Left lobe of liver (tissue), 2 donors: ENCODE results near the gene FAM193A. TPM values are rescaled to one million over a fixed set of nuclear protein-coding genes. Genes with fewer than 3 reads are reported as not detected.
A peak's percentile ranks its signal among the peaks of the same experiment; 100 is the strongest.
"Not testable (repeated sequence)": the region's sequence is repeated elsewhere in the genome, so short reads cannot be mapped to it uniquely, and the experiment has no call there.

Experiments used
- ATAC-seq: fragments of 200-7000 bp; cut with Tn5 transposase; one replicate; pipeline ENCODE4 v1.9.1; 2020; ENCODE audit warnings: mild to moderate bottlenecking, moderate library complexity
- DNase-seq: peaks from one replicate; pipeline ENCODE4 v3.0.0-alpha.2; 2020; ENCODE audit warnings: low spot score
- total RNA-seq: library from RNA; stranded (reverse); gene quantifications from one replicate; pipeline ENCODE4 v1.2.1, GENCODE V29; 2021
- donor health status: DM: no; HTN: no; CAD: no; lungs with moderate emphysema.
- donor health status: DM: no; HTN: yes; CAD: no.

The FAM193A gene
- total RNA-seq, 1 donor from 2014 or later, result 10.6 TPM

- no peak for ATAC-seq
- no peak for DNase-seq
Measured at GRCh38 chr4:2744576-2745270, 208.3 kb downstream of the FAM193A start.

DNA sequence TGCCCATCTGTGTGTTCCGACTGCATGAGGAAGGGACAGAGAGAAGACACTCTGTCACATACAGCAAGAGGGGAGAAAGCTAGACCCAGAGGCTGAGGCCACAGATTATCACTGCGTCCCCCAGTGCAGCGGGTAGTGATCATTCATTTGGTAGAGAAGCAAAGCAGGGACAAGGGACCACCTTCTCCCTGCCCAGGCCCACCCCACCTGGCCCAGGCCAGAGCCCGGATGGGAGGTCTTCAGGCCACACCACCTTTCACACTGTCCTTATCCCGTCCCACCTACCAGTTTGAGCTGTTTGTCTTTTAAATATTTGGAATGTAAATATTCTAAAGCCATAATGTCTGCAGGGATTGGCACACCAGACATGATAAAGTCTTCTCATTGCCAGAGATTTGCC is 209.1 kb downstream of the FAM193A start:
- ATAC-seq (no peak), DNase-seq (no peak)

GRCh38 chr4:2745981-2746806 is 209.7 kb downstream of the FAM193A start:
- no peak for DNase-seq
- ATAC-seq, result peak; percentile 50

DNA sequence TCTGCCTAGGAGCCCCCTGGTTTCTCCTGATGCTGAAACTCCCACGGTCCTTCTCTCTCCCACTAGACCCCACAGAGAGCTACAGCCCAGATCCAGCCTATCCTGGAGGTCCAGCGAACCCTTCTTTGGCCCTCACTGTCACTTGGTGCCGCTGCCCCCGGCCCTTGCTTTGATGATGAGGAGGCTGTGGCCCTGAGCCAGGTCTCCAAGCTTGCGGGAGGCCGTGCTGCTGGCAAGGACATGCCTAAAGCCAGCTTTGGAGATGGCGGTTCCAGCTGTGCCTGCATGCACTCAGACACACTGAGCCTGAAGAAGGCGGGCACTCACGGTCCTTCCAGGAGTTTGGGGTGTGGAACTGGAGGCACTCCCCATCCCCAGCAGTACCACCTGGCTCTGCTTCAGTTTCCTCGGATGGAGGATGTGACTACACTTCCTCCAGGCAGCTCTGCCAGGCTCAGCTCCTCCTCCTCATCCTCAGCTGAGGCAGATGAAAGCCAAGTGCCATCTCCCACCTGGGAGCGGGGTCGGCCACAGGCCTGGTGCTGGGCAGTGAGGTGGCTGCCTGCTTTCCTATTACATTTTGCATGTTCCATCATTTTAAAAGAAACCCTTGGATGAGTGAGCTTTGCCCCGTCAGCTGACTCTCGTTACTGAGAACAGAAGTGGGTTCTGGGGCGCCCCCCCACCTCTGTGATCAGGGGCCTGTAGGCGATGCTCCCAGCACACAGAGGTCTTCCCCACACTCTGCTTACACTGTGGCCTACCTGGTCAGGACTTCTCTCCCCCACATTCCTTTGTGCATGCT is 210.6 kb downstream of the FAM193A start:
- no peak for DNase-seq

DNA sequence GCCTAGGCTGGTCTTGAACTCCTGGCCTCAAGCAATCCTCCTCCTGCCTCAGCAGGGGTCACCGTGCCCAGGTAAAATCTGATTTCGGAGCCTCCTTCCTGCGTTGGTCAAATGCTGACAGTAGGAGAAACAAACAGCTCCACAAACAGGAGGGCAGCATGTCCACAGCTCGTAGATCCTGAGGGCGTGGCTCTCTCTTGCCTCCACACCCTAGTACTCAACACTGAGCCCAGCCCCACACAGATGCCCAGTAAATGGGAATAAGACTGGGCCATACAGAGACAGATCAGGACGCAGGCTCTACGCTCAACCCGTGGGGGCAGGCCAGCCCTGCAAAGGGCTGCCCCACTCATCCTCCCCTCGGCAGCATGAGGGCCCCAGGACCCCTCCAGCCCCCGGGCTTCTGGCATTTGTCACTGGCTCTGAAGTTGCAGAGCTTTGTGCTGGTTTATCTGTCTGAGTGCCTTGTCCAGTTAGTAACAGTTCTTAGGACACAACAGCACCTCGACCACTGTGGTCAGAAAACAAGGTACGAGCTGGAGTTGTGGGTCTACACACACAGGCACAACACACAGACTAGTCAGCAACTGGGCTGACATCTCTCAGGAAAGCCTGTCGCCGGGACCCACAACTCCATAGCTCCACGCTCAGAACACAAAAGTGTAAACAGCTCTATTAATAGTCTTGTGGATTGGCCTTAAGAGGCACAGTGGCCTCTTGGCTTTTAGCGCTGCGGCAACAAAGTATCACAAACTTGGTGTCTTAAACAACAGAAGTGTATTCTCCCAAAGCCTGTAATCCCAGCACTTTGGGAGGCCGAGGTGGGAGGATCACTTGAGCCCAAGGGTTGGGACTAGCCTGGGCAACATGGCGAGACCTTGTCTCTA is 214.5 kb downstream of the FAM193A start:
- ATAC-seq, result no peak
- no peak for DNase-seq

More for the DNA sequence above, 210.6 kb downstream of the FAM193A start:
- no peak for ATAC-seq

GRCh38 chr4:2753436-2753835 is 217.0 kb downstream of the FAM193A start:
- ATAC-seq, result no peak
- DNase-seq, result no peak

DNA sequence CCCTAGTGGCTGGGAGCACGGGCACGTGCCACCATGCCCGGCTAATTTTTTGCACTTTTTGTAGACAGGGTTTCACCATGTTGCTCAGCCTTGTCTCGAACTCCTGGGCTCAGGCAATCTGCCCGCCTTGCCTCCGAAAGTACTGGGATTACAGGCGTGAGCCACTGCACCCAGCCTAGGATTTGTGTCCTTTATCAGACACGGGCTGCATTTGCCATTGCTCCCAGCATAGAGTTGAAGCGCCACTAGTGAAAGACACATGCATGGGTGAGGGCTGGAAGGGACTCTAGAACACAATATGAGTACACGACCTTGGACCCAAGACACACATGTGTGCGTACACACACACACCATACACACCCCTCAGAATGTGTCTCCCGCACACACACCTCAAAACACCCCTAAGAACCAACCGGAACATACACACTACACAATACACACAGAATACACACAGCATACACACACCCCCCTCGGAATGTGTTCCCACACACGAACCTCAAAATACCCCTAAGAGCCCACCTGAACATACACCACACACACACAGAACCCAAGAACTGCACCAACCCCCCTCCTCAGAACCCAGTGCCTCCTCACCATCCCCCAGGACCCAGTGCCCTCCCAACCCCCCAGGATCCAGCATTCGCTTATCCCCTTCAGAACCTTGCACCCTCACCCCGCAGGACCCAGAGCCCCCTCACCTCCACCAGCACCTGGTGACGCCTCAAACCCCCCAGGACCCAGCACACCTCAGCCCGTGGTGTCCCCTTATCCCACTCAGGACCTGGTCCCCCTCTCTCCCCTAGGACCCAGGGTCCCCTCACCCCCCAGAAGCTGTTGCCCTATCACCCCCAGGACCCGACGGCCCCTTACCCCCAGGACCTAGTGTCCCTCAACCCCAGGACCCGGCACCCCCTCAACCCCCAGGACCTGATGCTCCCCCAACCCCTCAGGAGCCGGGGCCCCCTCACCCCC is 218.7 kb downstream of the FAM193A start:
- no peak for ATAC-seq

DNA sequence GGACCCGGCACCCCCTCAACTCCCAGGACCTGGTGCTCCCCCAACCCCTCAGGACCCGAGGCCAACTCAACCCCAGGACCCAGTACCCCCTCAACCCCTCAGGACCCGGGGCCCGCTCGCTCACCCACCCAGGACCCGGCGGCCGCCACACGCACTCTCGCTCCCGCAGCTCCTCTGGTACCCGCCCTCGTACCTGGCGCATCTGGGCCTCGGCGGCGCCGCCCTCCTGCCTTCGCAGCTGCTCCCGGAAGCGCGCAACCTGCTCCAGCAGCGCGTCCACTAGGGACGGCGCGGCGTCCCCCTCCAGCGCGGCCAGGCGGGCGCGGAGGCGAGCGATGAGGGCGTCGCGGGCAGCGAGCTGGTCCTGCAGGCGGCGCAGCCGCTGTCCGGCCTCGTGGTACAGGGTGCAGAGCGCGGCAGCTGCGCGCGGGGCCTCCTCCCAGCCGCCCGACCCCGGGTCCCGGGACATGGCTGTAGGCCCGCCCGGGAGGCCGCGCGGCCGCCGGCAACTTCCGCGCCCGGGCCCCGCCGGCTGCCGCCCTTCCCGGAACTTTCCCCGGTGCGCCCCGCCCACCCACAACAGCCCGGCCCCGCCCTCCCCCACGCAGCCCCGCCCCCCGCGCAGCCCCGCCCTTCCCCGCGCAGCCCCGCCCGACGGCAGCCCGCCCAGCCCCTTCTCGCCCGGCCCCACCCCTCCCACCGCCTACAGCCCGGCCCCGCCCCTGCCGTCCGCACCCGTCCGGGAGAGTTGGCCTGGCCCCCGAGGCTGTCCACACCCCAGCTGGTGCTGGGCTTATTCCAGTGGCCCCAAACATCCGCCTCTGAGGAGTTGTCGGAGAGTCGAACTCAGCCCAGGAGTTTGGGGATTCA is 219.6 kb downstream of the FAM193A start, which contains the start of gene TNIP2:
TNIP2 (minus strand) TSS at position 516 of the 870 bp plus-strand sequence; CDS start at position 469, 47 bp downstream.
- ATAC-seq (peak; percentile 85), DNase-seq (peak; percentile 86)

More for the DNA sequence above, 218.7 kb downstream of the FAM193A start:
- no peak for DNase-seq

DNA sequence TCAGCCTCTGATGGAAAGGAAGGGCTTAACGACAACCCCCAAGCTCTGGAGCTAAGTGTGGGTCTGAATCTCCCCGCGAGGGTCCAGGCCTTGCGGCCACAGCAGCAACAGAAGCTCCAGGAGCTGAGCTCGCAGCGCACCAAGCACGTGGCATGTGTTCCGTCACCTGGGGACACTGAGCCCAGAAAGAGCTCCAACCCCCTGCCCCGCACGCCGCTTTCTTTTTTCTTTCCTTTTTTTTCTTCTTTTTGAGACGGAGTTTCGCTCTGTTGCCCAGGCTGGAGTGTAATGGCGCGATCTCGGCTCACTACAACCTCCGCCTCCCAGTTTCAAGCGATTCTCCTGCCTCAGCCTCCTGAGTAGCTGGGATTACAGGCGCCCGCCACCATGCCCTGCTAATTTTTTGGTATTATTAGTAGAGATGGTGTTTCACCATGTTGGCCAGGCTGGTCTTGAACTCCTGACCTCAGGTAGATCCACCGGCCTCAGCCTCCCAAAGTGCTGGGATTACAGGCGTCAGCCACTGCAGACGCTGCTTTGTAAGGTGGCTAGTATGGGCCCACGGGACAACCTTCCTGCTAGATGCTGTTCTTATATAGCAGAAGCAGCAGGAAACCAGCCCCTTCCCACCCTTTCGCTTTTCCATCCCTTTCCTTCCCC is 220.4 kb downstream of the FAM193A start:
- ATAC-seq, result no peak

GRCh38 chr4:2757426-2757825 is 221.0 kb downstream of the FAM193A start:
- no peak for DNase-seq
- no peak for ATAC-seq

More for the DNA sequence above, 220.4 kb downstream of the FAM193A start:
- no peak for DNase-seq

DNA sequence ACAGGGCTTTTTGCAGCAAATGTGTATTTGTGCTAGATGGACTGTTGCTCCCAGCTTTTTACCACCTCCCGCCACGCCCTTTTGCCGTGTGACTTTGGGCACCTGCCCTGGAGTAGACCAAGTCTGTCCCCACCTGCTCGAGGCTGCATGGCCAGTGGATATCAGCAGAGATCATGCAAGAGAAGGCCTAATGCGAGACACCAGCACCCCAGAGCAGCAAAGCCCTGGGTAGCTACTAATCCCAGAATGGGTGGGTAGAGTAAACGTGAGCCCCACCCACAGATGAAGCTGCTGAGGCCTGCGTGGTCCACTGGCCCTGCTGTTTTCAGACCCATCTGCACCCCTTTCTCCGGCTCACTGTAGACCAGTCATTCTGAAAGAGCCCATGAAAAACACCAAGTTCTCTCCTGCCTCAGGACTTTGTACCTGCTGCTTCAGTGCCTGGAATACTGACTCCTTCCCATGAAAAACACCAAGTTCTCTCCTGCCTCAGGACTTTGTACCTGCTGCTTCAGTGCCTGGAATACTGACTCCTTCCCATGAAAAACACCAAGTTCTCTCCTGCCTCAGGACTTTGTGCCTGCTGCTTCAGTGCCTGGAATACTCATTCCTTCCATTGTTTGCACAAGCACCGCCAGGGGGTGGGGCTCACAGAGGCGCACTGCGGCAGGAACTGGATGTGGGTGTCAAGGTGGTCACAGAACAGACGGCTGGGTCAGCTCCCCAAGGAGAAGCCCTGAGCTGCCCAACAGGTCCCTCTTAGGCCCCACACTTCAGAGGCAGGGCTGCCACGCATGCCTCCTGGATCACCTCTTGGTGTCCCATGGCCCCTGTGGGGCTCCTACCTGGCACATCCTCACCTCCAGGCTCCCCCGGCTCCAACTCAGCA is 224.8 kb downstream of the FAM193A start:
- ATAC-seq (peak; percentile 54), DNase-seq (peak; percentile 71)

DNA sequence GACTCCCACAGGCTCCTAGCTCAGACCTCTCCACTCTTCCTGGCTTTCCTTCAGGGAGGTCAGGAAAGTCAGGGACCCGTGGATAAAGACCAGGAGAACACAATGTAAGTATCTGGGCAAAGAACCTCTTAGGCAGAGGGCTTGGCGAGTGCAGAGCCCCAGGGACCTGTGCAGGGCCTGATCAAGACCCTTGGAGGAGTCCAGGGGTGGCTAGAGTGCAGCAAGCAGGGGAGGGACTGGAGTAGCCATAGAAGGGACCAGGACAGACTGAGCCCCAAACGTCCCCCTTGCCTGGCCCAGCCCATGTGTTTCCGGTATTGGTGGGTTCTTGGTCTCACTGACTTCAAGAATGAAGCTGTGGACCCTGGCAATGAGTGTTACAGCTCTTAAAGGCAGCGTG is 225.6 kb downstream of the FAM193A start:
- ATAC-seq, result no peak
- DNase-seq, result no peak

DNA sequence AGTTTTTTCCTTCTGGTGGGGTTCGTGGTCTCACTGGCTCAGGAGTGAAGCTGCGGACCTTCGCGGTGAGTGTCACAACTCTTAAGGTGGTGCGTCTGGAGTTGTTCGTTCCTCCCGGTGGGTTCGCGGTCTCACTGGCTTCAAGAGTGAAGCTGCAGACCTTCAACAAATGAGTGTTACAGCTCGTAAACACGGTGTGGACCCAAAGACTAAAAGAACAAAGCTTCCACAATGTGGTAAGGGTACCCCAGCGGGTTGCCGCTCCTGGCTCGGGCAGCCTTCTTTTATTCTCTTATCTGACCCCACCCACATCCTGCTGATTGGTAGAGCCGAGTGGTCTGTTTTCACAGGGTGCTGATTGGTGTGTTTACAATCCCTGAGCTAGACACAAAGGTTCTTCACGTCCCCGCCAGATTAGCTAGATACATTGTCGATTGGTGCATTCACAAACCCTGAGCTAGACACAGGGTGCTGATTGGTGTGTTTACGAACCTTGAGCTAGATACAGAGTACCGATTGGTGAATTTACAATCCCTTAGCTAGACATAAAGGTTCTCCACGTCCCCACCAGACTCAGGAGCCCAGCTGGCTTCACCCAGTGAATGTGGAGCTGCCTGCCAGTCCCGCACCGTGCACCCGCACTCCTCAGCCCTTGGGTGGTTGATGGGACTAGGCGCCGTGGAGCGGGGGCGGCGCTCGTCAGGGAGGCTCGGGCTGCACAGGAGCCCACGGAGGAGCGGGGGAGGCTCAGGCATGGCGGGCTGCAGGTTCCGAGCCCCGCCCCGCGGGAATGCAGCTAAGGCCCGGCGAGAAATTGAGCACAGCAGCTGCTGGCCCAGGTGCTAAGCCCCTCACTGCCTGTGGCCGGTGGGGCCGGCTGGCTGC is 226.3 kb downstream of the FAM193A start:
- DNase-seq, ATAC-seq: not testable (repeated sequence)

- peak; percentile 66 for ATAC-seq
- peak; percentile 71 for DNase-seq
Measured at GRCh38 chr4:2763511-2763967, 227.1 kb downstream of the FAM193A start.

- no peak for ATAC-seq
- DNase-seq, result no peak
Measured at GRCh38 chr4:2765832-2766526, 229.5 kb downstream of the FAM193A start.
